ENCODE measurements around the gene CARD11. TPM values are rescaled to one million over a fixed set of nuclear protein-coding genes. Genes with fewer than 3 reads are reported as not detected.

Gene CARD11
- total RNA-seq, 4 donors from 2014 or later, result 0.26 to 2.0 (median 0.70) TPM

DNA sequence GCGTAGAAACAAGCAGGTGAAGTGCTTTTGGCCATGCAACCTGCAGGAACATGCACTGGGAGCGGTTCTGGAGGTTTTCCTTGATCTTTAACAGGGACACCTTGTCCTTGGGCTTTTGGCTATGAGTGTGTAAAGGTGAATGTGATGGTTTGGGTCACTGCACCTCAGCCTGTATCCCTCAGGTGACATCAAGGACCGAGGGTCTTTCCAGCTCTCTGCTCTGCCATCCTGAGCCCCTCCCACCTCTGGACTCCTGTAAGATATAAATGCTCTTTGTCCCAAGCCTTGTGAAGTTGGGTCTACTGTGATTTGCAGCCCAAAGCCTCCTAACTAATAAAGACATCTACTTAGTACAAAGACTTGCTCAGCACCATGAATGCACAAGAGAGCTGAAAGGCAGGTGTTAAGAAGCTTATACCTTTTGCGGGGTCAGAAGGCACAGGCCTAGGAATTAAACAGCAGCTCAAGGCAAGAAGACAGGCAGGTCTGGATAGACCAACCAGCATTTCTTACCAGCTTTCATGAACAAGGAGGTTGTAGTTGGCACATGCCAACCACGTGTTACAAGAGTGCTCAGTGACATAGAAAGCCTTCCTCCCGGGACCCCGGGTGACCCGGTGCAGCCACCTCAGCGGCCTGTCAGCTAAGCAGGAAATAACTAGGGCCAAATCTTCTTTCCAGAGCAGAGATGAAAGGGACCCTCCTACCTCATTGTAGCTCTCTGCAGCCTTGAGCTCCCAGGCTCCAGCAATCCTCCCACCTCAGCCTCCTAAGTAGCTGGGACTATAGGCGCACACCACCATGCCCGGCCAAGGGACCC is 89.9 kb downstream of the CARD11 start:
- Histone ChIP-seq H3K4me3 (no peak overlapping the region), H3K27ac (replicated peaks in 1 of 4) (no peak overlapping the region), H3K4me1 (no peaks in the 10 kb centered on the region), H3K9me3 (peaks cover 0 to 9% (median 8%) of the 10 kb centered on the region in 4 donors), H3K27me3 (peaks cover 0 to 28% (median 0%) of the 10 kb centered on the region in 4 donors), H3K36me3 (no peaks in the 10 kb centered on the region)
- intact Hi-C loops (cut with DNase I), result no loop called here
- no peak for DNase-seq (ENCODE audit: extremely low spot score)
- no peak for TF ChIP-seq POLR2AphosphoS5 (IDR thresholded peaks at IDR 0.05)
- no peak for TF ChIP-seq POLR2A (IDR thresholded peaks at IDR 0.05; ENCODE audit: low read depth)
- no peak for TF ChIP-seq EP300 (IDR thresholded peaks at IDR 0.05)
- TF ChIP-seq, protein P1, sequence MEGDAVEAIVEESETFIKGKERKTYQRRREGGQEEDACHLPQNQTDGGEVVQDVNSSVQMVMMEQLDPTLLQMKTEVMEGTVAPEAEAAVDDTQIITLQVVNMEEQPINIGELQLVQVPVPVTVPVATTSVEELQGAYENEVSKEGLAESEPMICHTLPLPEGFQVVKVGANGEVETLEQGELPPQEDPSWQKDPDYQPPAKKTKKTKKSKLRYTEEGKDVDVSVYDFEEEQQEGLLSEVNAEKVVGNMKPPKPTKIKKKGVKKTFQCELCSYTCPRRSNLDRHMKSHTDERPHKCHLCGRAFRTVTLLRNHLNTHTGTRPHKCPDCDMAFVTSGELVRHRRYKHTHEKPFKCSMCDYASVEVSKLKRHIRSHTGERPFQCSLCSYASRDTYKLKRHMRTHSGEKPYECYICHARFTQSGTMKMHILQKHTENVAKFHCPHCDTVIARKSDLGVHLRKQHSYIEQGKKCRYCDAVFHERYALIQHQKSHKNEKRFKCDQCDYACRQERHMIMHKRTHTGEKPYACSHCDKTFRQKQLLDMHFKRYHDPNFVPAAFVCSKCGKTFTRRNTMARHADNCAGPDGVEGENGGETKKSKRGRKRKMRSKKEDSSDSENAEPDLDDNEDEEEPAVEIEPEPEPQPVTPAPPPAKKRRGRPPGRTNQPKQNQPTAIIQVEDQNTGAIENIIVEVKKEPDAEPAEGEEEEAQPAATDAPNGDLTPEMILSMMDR (IDR thresholded peaks at IDR 0.05), result no peak
- WGBS, result 81% methylated on average over 10 of the region's 11 CpGs

DNA sequence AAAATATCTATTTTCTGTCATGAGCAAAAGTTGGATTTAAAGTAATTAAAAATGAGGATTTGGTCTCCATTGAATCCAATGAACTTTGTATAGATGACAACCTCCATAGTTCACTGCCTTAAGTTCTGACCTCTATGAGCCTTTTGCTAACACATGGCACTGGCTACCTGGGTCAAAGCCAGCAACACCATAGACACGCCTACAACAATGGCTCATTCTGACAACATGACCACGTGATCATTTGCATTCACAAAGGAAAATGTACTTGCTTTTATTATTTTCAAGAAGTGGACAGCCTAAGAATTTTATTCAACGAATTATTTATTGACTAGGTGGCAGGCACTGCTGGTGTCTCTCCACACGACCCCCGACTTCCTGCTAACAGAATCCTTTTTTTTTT is 90.6 kb downstream of the CARD11 start:
- 65% methylated on average over 5 of the region's 5 CpGs for WGBS
- intact Hi-C loops (cut with DNase I), result no loop called here
- no peak for DNase-seq (ENCODE audit: extremely low spot score)
- Histone ChIP-seq H3K36me3 (no peaks in the 10 kb centered on the region), H3K4me1 (no peaks in the 10 kb centered on the region), H3K27me3 (peaks cover 0 to 24% (median 0%) of the 10 kb centered on the region in 4 donors), H3K9me3 (peaks cover 0 to 14% (median 8%) of the 10 kb centered on the region in 4 donors), H3K4me3 (no peak overlapping the region), H3K27ac (replicated peaks in 1 of 4) (no peak overlapping the region)
- no peak for TF ChIP-seq POLR2A (IDR thresholded peaks at IDR 0.05; ENCODE audit: low read depth)
- no peak for TF ChIP-seq POLR2AphosphoS5 (IDR thresholded peaks at IDR 0.05)
- no peak for TF ChIP-seq EP300 (IDR thresholded peaks at IDR 0.05)
- TF ChIP-seq, protein P1 (IDR thresholded peaks at IDR 0.05), result no peak

DNA sequence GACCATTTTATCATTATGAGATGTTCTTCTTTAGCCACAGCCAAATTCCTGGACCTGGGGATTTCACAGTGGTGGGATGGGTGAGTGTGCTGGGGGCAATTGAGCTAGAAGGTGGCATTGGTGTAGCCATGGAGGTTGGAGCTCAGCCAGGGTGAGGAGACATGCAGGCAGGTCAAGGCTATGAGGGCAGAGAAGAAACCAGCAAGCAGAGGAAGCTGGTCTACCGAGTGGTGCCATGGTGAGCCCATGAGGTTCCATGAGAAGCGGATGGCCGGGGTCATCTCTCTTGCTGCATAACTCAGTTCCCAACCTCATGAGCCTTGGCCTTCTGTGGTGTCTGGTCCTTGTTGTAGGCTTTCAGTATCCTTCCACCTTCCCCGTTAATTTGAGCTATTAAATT is 91.4 kb downstream of the CARD11 start:
- intact Hi-C loops (cut with DNase I), result no loop called here
- Histone ChIP-seq H3K4me1 (no peaks in the 10 kb centered on the region), H3K27ac (replicated peaks in 1 of 4) (no peak overlapping the region), H3K9me3 (peaks cover 0 to 14% (median 8%) of the 10 kb centered on the region in 4 donors), H3K27me3 (peaks cover 0 to 24% (median 0%) of the 10 kb centered on the region in 4 donors), H3K36me3 (no peaks in the 10 kb centered on the region), H3K4me3 (no peak overlapping the region)
- no peak for TF ChIP-seq EP300 (IDR thresholded peaks at IDR 0.05)
- no peak for TF ChIP-seq POLR2A (IDR thresholded peaks at IDR 0.05; ENCODE audit: low read depth)
- DNase-seq (ENCODE audit: extremely low spot score), result no peak
- WGBS, result 92% methylated on average over 4 of the region's 4 CpGs

DNA sequence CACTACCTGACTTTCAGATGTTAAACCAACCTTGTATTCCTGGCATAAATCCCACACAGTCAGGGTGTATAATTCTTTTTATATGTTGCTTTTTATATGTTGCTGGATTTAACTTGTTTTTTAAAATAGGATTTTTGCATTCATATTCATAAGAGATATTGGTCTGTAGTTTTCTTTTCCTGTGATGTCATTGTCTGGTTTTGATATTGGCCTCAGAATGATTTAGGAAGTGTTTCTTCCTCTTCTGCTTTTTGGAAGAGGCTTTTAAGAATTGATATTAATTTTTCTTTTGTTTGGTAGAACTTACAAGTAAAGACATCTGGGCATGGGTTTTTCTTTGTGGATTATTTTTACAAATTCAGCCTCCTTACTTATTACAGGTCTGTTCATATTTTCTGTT is 93.1 kb downstream of the CARD11 start:
- H3K27me3 ChIP-seq, result peaks cover 0 to 21% (median 0%) of the 10 kb centered on the region in 4 donors
- H3K9me3 ChIP-seq, result peaks cover 0 to 14% (median 8%) of the 10 kb centered on the region in 4 donors
- no peak overlapping the region for H3K27ac ChIP-seq (replicated peaks in 1 of 4)
- TF ChIP-seq EP300 (IDR thresholded peaks at IDR 0.05) (no peak), POLR2AphosphoS5 (IDR thresholded peaks at IDR 0.05) (no peak), POLR2A (IDR thresholded peaks at IDR 0.05; ENCODE audit: low read depth) (no peak)
- TF ChIP-seq, protein P1 (IDR thresholded peaks at IDR 0.05), result no peak
- intact Hi-C loops (cut with DNase I), result no loop called here
- H3K4me1 ChIP-seq, result no peaks in the 10 kb centered on the region
- DNase-seq (ENCODE audit: extremely low spot score), result no peak
- H3K36me3 ChIP-seq, result no peaks in the 10 kb centered on the region
- H3K4me3 ChIP-seq, result no peak overlapping the region

DNA sequence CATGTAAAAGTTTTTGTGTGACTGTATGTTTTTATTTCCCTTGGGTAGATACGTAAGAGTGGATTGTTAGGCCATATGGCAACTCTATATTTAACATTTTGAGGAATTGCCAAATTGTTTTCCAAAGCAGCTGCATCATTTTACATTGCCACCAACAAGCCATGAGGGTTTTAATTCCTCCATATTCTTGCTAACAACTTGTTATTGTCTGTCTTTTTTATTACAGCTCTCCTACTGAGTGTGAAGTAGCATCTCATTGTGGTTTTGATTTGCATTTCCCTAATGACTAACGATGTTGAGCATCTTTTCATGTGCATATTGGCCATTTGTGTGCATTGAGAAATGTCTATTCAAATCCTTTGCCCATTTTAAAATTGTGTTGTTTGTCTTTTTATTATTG is 94.9 kb downstream of the CARD11 start:
- TF ChIP-seq POLR2A (IDR thresholded peaks at IDR 0.05; ENCODE audit: low read depth) (no peak), POLR2AphosphoS5 (IDR thresholded peaks at IDR 0.05) (no peak)
- Histone ChIP-seq H3K4me3 (no peak overlapping the region), H3K4me1 (no peaks in the 10 kb centered on the region), H3K36me3 (no peaks in the 10 kb centered on the region), H3K9me3 (peaks cover 0 to 14% (median 8%) of the 10 kb centered on the region in 4 donors), H3K27me3 (peaks cover 0 to 8% (median 0%) of the 10 kb centered on the region in 4 donors), H3K27ac (replicated peaks in 1 of 4) (no peak overlapping the region)
- no peak for DNase-seq (ENCODE audit: extremely low spot score)
- 48% methylated on average over 2 of the region's 2 CpGs for WGBS
- intact Hi-C loops (cut with DNase I), result no loop called here

Data from esophagus muscularis mucosa (tissue), 4 donors.